Daoy (cell line): Measurements from ENCODE around the gene STK16. TPM values are rescaled to one million over a fixed set of nuclear protein-coding genes. Genes with fewer than 3 reads are reported as not detected.
"Not testable (repeated sequence)": the region's sequence is repeated elsewhere in the genome, so short reads cannot be mapped to it uniquely, and the experiment has no call there.

Source experiments
- DNase-seq: peaks from one replicate; pipeline ENCODE4 v3.0.0-alpha.2; 2015; ENCODE audit warnings: low read depth
- total RNA-seq: library from RNA; depleted of rRNA; stranded (reverse); fragments of >200 nt; shearing (Covaris generic); gene quantifications from 2 replicates; pipeline ENCODE4 v1.2.3, GENCODE V29; 2014

The STK16 gene
- total RNA-seq, 1 experiment from 2014 or later: 8.9 TPM

DNA sequence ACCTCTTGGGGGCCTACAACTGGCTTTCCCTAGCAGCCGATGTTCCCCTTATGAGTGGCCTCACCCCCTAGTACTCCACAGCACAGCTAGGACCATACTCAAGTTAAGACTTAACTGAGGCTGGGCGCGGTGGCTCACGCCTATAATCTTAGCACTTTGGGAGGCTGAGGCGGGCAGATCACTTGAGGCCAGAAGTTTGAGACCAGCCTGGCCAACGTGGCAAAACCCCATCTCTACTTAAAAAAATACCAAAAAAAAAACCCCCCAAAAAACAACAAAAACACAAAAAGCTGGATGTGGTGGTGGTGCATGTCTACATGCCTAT, 41.8 kb downstream of the STK16 start:
- not testable (repeated sequence) for DNase-seq

DNA sequence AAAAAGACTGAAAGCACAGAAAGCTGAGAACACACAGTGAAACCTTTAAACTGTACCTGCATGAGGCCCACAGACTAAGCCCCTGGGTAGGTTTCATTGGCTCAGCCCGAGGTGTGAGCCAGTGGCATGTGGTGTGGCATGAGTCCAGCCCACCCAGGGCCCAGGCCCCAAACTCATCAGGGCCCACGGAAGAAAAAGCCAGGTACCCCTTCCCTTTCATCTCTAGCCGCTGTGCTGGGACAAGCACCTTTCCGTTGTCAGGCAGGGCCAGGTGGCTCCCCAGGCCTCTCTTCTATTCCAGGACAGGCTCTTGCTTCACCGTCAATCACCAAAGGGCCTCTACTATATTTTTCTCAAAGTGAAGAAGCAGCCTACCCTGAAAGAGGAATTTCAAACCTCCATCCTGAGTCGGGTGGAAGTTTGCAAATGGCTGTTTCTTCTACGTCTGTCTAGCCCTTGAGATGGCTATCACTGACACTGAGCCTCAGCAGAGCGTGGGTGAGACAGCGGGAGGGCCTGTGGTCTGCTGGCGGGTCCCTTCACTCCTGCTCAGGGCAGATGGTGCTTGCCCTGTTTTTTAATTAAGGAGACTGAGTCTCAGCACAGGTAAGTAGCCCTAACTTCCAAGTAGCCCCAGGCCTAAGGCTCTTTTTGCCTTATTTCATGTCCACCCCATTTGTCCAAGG, 42.4 kb downstream of the STK16 start:
- no peak for DNase-seq

DNA sequence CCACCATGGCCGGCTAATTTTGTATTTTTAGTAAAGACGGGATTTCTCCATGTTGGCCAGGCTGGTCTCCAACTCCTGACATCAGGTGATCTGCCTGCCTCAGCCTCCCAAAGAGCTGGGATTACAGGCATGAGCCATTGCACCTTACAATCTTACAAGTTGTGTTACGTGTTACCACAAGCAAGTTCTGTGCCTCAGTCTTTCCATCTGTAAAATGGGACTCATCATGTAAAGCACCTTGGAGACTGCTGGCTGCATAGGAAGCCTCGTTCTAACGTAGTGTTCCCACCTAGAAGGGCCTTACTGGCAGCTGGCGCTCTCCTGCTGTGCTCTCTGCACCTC, 43.9 kb downstream of the STK16 start:
- no peak for DNase-seq

DNA sequence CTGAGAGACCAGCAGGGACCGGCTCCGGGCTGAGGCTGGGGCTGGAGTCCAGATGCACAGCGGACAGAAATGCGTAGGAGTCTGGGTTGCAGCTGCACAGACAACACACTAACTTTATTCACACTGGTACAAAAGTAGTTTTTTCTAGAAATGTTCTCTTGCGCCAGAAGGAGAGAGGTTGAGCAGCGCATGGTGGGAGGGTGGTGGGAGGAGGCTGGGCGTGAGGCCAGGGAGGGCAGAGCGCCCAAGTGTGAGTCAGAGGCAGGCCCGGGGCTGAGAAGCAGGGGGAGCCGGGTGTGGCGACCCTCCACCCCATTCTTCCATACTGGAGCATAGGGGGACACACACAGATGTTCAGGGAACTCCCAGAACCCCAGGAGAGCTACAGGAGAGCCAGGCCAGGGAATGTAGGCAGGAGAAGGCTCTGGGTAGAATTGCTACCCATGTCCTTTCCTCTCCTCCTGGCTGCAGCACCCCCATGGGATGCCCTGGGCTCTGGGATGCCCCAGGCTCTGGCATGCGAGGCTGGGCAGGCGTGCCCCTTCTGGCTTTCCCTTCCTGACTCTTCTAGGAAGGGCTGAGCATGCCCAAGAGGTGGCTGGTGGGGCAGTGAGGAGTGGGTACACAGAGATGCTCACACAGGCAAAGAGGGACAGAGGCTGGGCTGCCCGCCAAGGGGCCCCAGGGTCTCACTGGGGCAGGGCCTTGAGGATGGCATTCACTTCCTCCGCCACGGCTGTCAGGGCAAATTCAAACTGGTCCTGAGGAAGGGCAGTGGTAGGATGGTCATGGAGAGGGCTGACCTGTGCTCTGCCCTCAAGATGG, 44.5 kb downstream of the STK16 start:
- peak; percentile 88 for DNase-seq

DNA sequence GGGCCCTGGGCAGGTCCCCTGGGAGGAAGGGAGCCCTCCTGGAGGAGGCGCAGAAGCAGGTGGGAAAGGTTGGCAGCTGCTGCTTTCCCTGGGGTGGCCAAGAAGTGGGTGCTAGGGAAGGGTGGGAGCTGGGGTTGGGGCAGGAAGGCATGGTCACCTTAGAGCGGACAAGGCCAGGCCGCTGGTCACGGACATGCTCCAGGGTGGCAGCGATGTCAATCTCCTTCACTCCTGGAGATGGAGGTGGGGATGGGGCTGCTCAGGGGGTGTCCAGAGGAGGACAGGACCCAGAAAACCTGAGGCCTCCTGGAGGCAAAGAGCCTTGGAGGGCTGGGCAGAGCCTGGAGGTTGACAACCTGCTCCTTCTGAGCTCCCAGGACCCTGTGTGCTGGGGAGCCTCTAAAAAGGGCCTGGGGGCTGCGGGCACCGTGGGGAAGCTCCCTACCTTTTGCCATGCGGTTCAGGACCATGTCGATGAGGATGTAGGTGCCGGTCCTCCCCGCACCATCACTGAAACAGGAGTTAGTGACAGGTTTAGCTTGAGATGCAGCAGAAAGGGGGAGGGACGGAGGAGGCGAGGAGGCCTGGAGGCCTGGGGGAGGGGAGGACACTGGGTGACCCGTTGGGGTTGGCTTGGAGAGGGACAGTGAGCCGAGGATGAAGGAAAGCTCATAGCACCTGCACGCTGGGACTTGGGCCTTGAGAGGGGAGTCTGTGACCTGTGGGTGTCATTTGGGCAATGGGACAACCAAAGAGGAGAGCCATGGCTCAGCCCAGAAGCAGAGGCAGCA, 45.3 kb downstream of the STK16 start:
- no peak for DNase-seq

DNA sequence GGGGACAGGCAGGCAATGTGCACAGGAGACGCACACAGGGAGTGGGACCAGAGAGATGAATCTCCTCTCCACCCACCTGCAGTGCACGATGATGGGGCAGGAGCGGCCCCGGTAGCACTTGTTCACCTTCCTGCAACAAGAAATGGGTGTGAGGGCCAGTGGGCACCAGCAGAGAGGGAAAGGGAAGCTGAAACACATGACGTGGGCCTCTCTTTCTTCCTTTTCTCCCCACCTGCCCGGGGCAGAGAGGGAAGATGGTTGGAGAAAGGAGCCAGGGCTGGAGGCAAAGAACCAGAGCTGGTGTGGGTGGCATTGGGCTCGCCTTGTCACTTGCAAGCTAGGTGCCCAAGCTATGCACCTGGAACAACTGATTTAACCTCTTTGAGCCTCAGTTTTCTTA, 46.1 kb downstream of the STK16 start:
- no peak for DNase-seq

DNA sequence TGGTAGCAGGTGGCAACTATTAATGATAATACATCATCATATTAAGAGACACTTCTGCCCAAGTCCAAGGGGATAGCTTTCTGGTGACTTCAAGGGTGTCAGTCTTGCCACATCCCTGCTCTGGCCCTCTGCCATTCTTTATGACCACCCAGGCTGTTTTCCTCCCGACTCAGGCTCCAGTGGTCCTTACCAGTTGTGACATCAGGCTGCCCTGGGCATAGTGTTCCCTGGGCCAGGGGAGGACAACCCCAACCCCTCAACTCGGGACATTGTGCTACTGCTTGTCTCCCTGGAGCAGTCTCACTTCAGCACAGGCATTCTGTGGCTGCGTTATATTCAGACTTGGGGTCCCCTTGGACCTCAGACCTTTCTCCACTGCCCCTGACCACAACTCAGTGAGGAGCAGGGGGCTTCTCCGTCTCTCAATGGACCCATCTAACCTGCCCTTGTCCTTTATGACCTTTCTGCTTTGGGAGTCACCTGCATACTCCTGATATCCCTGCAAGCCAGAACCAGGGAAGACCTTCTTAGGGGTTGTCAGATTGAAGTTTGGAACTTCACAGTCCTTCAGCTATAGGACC, 46.7 kb downstream of the STK16 start:
- no peak for DNase-seq

DNA sequence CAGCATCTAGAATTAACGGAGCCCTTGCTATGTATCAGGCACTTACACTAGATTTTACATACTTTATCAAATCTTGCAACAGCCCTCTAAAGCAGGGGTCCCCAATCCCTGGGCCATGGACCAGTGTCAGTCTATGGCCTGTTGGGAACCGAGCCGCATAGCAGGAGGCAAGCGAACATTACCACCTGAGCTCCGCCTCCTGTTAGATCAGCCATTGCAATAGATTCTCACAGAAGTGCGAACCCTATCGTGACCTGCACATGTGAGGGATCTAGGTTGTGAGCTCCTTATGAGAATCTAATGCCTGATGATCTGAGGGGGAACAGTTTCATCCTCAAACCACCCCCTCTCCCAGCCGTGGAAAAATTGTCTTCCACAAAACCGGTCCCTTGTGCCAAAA, 47.3 kb downstream of the STK16 start:
- DNase-seq: no peak

DNA sequence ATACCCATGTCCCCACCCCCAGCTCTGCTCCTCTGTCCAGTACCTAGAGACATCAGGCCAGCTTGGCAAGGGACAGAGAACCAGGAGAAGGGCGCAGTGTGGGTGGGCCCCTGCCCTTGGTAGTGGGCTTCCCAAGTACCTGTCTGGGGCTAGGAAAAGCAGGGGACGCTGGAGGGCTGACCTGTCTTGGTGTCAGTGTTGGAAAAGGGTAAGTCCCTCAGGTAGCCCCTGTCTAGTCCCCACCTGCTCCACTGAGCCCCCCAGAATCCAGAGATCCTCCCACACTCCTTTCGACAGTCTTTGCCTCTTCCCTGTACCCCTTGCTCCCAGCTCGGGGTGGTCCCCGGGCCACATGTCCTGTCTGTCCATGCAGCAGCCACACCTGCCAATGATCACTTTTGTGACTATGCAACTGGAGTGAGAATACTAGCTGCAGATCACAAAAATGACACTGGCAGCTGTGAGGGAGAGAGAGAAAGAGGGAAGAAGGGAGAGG, 48.5 kb downstream of the STK16 start:
- DNase-seq: no peak

DNA sequence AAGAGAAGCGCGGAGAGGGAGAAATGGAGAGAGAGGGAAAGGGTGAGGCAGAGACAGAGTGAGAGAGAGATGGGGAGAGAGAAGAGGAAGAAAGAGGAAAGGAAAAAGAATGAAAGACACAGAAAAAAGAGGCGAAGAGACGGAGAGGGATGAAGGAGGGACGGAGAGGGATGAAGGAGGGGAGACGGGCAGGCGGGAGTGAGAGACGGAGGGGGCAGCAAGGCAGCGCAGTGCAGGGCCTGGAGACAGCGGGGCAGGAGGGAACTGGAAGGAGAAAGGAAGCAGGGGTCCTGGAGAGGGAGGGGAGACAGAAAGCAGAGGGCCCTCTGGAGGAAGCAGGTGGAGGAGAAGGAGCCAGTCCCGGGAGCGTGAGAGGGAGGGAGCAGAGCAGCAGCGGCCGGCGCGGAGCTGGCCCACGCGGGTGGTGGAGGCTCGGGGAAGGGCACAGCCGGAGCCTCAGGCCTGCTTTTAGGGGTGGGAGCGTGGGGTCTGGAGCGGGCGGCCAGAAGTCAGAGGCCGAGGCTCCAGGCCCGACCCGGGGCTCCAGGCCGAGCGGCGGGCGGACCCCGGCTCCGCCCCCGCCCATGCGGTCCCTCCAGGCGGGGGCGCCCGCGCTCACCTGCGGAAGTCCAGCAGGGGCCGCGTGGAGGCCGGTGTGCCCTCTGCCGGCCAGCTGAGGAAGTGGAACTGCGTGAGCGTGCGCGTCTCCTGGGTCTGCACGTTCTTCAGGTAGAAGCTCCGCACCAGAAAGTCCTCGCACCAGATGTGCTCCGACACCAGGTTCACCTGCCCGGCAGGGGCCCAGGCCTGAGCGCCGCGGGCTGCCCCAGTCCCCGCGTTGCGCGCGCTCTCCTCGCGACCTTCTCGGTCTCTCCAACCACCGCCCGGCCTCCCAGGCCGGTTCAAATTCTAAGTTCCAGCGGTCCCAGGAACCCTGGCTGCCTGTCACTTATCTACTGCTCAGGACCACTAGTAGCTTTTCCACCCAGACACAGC, 49.4 kb downstream of the STK16 start:
- peak; percentile 87 for DNase-seq

DNA sequence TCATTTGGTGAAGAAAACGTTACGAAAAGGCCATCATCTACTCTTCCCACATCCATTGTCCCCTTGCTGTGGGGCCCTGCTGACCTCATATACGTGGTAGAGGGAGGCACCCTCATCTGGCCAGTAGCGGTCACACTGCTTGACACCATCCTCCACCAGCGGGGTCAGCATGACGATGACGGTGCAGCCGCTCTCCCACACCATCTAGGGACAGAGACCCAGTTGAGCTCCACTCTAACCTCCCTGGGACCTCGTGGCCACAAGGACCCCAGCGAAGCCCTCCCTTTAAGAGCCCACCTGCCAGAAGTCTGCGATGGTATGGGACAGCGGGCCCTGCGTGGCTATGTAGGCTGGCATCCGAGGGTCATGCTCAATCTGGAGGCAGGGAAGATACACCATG, 50.9 kb downstream of the STK16 start:
- DNase-seq: no peak

DNA sequence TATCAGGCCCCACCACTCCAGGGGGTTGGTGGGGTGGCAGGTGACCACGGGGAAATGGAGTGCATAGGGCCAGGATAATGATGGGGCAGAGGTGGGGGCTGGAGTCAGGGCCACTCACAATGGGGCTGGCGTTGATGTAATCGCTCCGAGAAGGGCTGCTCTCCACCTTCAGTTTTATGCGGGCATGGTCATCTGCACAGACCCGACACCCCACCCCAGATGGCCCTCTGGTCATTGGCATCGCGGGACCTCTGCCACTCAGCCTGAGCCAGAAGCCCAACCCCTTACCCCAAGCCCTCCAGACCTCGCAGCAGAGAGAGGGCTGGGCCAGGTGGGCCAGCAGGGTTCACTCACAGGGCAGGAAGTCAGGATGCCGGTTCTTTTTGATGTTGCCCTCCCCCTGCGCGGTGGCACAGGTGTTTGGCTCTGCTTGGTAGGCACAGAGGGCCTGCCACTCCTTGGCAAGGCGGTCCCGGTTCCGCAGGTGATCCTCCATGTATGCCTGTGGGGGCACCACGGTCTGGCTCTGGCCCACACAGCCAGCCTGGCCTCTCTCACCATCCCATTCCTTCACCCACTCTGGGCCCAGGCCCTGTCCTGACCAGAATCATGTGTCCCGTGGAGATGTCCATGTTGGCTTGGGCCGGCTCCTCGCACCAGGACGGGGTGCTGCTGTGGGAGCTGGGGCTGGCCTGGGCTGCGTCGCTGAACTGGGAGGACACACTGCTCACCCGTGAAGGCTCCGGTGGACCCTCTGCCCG, 51.5 kb downstream of the STK16 start:
- DNase-seq: no peak

DNA sequence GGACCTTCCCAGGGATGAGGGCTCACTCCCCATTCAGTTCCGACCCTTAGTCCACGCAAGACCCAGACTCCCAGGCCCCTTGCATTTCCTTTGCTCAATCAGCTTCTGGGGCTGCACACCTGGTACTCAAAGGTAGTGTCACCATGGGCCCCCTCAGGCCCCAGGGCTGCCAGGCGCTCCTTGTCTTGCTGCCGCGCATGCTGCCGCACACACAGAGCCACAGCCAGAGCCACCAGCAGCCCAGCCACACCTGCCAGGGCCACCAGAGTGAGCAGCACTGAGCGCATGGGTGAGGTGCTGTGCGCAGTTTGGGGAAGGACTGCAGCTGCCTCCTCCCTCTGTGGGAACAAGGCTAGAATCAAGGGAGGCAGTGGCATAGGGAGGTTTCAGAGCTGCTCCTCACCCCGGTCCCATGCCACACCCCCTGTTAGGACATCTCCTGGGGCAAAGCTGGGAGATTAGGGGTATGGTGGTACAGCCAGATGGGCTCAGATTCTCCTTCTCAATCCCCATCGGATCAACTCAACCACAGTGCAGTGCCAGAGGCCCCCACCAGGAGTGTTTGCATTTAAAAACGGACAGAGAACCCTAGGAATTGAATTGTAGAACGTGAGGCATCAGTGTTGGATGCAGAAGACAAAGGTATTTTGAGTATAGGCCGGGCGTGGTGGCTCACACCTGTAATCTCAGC, 52.6 kb downstream of the STK16 start:
- no peak for DNase-seq

DNA sequence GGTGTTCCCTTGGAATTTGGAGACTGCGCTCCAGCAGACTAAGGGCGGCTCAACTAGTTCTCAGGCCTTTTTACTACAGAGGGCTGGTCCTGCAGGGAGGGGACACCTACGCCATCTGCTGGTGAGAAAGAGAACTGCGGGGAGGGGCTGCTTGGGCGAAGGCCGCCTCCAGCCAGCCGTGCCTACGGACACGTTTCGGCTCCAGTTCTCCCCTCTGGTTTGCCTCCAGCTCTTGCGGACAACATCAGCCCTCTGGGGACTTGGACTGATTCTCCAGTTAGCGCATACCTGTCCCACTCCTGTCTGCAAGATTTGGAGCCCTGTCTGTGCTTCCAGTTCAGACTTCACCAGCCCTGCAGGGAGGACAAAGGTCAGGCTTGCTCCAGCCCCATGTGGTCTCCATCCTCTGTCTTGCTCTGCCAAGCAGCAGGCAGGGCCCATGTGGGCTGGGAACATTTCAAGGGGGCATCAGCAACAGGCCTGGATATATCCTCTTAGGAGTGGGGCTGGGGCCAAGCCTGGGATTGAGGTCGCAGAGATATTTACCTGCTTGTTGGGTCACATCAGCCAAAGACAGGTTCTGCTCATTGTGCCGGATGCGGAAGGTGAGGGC, 53.6 kb downstream of the STK16 start:
- peak; percentile 76 for DNase-seq

DNA sequence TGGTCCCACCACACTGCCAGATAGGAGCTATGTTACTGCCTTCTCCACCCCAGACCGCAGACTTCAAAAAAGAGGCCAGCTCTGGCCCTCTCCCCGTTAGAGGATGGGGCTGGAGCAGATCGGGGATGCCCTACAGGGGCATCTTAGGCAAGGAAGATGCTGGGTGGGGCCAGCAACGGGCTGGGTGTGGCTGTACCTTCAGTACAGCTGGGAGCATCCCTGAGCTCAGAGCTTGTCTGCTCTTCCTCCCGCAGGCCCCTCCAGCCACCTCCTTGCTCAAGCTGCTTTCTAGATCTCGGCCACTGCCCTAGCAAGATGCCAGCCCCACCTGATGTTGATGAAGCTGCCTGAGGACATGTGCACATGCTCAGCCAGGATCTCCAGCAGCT, 54.1 kb downstream of the STK16 start:
- no peak for DNase-seq
